Activated CD8-positive, alpha-beta memory T cell treated with anti-CD3 and anti-CD28 coated beads, Interleukin-2, amount 50 U/mL, for 48 hours (primary cell): ENCODE results near the gene TECPR2.
"Not testable (repeated sequence)": the region's sequence is repeated elsewhere in the genome, so short reads cannot be mapped to it uniquely, and the experiment has no call there.

Source experiments
- DNase-seq: peaks from one replicate; pipeline ENCODE4 v3.0.0-alpha.2; 2020

TECPR2 gene, protein sequence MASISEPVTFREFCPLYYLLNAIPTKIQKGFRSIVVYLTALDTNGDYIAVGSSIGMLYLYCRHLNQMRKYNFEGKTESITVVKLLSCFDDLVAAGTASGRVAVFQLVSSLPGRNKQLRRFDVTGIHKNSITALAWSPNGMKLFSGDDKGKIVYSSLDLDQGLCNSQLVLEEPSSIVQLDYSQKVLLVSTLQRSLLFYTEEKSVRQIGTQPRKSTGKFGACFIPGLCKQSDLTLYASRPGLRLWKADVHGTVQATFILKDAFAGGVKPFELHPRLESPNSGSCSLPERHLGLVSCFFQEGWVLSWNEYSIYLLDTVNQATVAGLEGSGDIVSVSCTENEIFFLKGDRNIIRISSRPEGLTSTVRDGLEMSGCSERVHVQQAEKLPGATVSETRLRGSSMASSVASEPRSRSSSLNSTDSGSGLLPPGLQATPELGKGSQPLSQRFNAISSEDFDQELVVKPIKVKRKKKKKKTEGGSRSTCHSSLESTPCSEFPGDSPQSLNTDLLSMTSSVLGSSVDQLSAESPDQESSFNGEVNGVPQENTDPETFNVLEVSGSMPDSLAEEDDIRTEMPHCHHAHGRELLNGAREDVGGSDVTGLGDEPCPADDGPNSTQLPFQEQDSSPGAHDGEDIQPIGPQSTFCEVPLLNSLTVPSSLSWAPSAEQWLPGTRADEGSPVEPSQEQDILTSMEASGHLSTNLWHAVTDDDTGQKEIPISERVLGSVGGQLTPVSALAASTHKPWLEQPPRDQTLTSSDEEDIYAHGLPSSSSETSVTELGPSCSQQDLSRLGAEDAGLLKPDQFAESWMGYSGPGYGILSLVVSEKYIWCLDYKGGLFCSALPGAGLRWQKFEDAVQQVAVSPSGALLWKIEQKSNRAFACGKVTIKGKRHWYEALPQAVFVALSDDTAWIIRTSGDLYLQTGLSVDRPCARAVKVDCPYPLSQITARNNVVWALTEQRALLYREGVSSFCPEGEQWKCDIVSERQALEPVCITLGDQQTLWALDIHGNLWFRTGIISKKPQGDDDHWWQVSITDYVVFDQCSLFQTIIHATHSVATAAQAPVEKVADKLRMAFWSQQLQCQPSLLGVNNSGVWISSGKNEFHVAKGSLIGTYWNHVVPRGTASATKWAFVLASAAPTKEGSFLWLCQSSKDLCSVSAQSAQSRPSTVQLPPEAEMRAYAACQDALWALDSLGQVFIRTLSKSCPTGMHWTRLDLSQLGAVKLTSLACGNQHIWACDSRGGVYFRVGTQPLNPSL (N-terminal part only)

DNA sequence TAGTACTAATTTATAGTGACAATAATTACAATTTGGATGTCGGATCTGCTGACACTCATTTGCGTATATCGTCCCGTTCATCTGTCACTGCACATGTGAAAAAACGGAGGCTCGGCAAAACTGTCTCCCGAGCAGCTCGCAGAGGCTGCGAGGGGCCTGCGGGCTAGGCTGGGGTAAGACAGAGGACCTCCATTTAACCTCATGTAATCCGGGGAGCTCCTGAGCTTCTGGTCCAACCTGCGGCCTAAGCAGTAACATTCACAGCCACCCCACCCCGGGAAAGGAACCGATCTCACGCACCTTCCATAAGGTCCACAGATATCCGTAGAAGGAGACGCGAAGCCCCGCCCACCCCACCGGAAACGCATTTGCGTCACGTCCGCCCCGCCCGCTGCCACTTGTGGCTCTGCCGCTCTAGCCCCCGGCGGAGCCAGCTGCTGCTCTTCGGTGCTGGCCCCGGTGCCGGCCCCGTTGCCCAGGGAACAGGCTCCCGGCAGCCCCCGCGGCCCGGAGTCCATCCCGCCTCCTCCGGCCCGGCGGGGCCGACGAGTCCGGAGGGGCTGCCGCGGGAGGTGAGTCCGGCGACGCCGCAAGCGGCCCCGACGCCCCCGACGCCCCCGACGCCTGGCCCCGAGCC, at the start of gene TECPR2, which contains the start of gene CINP:
Gene TECPR2, plus strand, starts transcription at position 397 of the 637 bp plus-strand sequence. CDS start 13,781 bp downstream, outside the sequence.
Gene CINP, minus strand, starts transcription at position 346 of the 637 bp plus-strand sequence. Its CDS starts 39 bp downstream, at position 307.
- peak; percentile 99 for DNase-seq

DNA sequence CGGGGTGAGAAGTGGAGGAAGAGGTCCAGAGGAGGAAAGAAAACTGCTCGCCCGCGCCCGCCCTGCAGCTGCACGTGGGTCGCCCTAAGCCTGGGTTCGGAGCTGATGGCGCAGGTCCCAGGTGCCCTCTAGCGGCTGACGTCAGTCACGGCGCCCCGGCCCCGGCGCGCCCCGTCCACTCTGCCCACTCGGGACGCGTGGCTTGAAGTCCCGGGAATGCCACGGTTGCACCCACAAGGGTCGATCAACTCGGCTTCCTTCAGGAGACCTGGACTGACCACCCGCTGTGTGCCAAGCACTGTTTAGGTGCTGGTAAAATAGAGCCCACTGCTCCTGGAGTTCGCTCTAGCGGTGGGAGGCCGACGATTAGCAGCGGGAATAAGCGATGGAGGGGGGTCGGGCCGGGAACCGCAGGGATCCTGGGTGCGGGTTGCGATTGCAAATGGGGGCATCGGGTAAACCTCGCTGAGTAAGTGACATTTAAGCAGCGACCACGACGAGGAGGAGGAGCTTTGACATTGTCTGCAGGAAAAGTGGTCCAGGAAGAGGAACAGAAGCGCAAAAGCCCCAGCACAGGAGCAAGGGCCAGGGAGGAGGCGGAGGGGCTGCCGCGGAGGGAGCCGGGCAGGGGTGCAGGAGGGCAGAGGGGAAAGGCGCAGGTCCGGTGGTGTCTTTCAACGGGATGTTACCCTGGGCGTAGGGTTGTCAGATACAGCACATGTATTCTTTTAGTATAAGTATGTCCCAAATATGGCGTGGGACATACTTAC, 48.3 kb upstream of the TECPR2 start:
- DNase-seq = peak; percentile 90

DNA sequence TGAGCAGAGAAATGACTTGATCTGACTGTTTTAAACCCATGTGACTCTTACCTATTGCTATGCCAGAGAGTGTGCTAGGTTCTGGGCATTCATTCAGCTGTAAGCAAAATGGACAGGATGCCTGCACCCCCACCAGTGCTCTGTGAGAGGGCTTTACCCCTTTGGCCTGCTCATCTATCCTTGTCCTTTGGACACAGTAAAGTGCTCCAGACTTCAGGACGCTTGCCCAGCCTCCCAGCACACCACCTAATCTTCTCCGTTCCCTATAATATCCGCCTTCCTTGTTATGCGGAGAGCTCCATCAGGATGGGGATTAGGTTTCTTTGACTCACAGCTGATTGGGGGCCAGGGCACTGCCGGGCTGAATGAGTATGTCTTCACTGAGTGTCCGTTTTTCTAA, 47.6 kb upstream of the TECPR2 start:
- no peak for DNase-seq

DNA sequence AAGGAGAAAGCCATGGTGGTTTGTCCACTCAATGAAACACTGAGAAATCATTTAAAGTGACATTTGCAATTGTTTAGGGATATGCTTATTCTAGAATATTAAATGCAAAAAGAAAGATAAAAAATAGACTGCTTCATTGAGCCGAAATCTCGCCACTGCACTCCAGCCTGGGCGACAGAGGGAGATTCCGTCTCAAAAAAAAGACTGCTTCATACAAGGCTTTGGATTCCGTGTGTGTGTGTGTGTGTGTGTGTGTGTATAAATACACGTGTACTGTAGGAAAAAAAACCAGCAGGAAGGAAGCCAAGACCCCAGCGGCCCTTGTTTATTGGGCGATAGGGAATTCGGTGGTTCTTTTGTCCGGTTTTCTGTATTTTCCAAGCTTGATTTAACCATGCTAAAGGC, 46.4 kb upstream of the TECPR2 start:
- no peak for DNase-seq

DNA sequence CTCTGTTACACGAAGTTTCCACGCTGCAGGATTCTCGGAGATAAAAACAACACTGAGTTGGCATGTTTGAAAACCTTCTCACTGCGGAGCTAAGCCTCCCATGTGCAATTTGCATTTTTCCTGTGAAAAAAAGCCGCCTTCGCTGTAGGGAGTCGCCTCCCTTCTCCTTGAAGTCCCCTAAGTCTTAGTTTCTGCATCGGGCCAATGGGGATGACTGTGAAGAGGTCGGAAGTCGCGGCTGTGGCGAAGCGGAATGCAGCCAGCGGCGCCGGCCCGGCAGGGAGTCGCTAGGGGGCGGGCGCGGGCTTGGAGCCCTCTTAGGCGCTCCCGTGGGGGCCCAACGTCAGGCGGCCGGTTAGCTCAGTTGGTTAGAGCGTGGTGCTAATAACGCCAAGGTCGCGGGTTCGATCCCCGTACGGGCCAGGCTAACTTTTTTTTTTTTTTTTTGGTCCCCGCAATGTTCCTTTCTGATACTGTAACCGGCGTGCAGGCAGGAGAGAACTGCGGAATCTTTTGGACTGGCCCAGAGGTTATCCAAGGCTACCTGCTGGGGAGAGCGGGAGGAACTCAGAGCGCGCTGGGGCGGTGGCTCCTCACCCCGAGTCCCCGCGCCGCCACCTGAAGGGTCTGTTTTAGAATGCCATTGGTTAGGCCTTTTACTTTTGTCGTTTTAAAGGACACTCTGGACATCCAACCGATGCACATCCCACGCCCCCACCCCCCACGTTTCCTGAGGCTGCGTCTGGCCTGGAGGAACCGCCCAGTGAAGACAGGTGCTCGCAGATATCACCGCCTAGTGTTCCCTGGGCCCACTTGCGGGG, 45.8 kb upstream of the TECPR2 start:
- peak; percentile 100 for DNase-seq

DNA sequence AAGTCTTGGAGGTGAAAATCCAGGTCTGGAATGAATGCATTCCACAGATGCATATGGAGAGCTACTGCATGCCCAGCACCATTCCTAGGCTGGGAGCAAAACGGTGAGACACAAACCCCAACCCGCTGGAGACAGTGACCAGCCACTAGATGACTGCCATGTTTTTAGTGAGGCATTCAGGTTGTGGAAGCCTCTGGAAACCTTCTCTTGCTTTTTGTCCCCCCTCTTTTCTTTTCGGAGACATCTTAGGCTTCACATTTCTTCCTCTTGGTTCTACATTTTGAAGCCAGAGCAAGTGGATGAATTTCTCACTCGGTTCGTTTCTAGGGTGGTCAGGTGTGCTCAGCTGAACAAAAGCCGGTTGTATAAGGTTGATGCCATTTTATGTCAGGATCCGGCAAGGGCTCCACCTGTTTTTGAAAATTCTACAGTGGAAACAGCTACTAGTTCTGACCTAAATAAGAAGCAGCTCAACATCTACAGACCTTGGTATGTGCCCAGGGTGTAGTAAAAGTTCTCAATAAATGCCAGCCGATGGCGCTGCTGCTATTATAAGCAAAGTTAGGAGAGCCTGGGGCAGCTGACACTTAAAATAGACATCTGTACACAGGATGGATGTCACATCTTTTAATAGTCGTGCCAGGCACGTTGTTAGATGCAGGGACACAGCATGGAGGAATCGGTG, 45.0 kb upstream of the TECPR2 start:
- no peak for DNase-seq

DNA sequence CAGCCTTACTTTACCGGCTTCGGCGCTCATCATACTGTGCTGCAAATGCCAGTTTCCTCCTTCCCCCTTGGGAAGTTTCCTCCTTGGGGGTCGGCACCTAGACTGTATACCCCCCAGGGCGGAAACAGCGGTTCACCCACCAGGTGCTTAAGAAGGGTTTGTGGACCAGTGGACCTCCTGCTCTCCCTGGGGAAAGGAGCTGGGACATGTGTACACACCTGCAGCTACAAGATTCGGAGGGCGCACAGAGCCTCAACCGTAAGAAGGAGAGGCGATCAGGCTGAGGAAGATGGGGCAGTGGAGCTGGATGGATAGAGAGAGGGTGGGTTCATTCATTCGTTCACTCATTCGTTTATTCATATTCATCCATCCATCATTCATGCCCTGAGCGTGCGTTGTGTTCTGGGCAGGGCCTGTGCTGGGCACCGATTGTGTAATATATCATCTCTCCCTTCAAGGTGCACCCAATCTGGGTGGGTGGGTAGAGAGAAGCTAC, 43.9 kb upstream of the TECPR2 start:
- DNase-seq = no peak

DNA sequence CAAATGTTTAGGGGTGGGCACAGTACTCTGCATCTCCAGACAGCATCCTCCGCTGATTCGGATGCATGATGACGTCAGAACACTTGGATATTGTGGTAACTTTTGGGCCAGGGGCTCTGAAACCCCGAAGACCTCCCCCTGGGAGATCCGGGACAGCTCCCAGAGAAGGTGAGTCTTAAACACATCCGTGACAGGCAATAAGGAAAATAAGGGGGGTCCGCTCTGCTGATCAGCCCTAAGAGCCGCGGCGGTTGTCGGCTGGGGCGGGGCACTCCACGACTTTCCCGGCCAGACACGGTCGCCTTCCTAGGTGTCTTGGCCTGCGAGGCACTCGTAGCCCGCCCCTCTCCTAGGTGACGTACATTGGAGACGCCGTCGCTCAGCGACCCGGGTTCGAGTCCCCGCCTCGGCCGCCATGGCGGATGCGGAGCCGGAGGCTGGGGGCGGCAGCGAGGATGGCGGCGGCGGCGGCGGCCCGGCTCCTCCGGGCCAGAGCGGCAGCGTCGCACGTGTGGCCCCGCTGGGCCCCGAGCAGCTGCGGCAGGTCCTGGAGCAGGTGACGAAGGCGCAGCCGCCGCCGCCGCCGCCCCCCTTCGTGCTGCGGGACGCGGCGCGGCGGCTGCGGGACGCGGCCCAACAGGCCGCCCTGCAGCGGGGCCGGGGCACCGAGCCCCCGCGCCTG, 43.2 kb upstream of the TECPR2 start, which contains the start of gene ZNF839:
Gene ZNF839, plus strand, starts transcription at position 396 of the 682 bp plus-strand sequence. Its CDS starts 20 bp downstream, at position 416.
- DNase-seq = peak; percentile 99

DNA sequence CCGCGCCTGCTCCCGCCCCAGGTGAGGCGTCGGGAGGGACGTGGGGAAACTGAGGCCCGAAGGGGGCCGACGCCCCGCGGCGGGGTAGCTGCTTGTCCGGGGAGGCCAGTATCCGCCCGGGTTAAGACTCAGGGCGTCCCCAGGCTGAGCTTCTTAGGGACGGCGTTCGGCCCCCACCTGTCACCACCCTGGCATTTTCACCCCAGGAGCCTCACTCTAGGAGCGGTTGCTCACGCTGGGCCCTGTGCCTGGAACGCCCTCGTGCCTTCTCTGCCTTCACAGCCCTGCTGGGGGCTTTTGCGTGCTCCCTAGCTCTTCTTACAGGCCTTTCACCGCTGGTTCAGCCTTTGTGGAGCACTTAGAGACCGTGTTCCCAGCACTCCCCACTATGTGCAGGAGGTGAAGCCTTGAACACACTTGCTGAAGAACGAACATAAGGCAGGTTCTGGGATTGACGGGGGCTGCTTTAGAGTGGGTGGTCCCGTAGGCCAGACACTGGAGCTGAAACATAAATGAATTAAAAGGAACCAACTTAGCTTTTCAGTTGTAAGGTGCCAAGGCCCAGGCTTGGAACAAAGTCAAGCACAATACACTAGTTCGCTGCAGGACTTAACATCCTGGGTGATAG, 42.6 kb upstream of the TECPR2 start:
- peak; percentile 69 for DNase-seq

DNA sequence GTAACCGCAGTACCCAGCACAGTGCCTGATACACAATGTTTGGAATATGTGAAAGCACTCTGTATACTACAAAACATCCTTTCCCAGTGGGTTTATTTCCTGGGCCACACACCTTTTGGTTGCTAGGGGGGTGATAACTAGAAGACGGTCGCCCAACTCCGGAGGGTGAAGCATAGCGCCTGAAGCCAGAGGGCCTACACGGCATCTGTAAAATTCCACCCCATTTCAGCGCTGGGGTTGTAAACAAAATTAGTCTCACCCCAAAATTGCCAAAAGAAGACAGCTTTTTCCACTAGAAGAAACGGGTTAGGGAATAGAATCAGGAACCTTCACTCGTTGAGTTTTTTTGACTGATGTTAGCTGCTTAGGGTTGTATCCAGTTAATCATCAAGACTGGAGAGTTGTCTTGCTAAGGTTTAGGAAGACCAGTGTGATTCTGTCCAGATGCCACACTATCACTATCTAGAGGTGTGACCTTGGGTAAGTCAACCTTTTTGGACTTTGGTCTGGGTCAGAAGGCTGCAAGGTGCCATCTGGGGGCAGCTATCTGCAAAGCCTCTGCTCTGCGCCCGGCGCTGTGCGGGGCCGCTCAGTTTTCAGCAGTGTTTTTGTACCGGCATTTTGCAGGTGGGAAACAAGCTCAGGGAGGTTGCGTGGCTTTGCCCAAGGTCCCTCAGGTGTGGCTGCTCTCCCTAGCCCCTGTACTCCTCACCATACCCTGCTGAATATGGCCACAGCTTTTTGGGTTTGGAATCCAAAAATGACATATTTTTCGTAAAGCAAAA, 41.9 kb upstream of the TECPR2 start:
- no peak for DNase-seq

DNA sequence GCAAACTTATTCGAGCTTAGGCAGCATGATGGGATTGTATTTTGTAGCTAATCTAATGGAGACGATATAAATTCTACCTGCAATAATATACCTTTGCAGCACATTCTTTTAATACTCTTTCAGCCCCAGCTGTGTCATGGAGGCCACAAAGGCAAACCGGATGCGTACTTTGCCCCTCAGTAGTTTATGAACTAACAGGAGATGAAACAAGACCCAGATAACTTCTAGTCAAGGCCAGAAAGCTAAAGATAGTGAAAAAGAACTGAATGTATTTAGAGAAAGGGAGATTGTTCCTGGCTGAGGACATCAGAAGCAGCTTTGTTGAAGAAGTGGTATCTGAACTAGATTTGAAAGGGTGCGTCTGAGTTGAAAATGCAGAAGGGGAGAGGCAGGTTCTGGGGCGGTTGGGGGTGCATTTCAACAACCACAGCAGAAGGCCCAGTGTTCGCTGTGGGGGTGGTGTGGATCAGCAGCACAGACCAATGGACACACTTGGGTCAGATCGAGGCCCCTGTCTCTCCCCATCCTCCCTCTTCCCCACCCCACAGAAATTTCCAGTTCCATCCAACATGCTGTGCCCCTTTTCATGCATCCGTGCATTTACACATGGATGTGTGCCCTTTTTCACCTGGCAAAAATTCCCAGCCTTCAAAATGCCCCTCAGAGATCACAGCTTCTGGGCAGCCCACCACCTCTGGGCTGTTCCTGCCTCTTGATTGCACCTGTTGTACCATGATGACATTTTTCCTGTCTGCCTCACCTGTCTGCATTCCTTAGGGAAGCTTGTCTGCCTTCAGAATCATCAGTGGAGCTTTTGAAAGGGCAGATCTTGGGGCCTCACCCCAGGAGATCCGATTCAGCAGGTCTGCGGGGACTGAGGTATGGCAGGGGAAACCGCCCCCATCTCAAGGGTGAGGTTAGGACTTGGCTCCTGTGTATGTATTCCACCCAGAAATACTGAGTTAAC, 41.0 kb upstream of the TECPR2 start:
- DNase-seq = no peak

DNA sequence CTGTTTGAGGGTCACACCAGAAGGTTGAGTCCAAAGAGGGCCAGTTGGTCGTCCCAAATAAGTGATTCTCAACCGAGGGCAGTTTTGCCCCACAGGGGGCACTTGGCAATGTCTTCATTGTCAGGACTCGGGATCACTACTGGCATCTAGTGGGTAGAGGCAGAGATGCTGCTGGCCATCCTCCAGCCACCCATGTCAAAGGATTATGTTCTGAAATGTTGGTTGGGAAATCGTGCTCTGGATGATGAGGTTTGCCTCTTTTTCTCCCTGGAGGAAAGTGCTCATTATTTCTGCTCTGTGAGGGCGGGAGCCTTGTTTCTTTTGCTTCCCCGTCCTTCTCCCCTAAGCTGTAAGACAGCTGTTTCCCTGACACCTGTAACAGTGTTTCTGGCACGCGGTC, 39.6 kb upstream of the TECPR2 start:
- DNase-seq = no peak

DNA sequence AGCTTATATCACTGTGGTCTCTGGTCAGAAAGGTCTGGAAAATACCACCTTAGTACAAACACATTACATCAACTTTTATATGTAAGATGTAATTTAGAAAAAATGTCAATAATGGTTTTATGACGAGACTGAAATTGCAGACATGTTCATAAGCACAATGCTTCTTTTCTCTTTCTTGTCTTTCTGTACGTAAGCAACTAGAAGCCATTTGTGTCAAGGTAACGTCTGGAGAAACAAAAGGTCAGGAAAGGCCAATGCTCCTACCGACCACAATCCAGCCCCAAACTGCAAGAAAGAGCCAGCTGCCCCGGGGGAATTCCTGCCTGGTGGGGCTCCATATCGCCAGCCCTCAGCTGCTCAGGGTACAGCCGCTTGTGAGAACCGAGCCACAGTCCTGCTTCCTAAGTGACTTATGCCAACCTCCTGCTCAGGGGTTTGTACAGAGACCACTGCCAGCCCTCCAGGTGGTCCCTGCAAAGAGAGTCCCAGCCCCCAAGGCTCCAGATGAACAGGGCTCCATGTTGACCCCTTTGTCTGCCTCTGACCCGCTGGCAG, 36.9 kb upstream of the TECPR2 start:
- DNase-seq = no peak

DNA sequence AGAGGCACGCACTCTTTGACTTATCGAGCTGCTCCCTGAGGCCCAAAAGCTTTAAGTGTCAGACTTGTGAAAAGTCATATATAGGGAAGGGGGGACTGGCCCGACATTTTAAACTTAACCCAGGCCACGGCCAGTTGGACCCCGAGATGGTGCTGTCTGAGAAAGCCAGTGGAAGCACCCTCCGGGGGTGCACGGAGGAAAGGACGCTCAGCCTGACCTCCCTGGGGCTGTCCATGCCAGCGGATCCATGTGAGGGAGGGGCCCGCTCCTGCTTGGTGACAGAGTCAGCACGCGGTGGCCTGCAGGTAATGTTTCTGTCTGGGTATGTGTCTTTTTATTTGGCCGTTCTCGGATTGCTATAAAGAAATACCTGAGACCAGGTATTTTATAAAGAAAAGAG, 36.2 kb upstream of the TECPR2 start:
- no peak for DNase-seq

DNA sequence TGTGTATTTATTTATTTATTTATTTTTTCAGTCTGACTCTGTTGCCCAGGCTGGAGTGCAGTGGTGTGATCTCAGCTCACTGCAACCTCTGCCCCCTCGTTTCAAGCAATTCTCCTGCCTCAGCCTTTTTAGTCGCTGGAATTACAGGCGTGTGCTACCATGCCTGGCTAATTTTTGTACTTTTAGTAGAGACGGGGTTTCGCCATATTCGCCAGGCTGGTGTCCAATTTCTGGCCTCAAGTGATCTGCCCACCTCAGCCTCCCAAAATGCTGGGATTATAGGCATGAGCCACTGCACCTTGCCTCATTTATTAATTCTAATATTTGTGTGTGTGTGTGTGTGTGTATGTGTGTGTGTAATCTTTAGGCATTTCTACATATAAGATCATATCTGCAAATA, 33.4 kb upstream of the TECPR2 start:
- DNase-seq = not testable (repeated sequence)

DNA sequence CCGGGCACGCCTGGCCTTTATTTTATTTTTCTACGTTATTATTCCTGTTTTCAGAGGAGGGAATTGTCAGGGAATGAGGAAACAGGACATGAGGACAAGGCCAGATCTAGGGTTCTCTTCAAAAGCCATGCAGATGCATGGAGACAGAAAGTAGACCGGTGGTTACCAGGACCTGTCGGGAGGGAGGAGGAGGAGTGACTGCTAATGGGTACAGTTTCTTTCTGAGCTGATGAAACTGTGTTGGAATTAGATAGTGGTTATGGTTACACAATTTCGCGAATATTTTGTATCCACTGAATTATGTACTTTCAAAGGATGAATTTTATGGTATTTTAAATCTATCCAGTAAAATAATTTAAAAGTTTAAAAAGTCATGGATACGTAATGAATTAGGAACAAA, 31.9 kb upstream of the TECPR2 start:
- DNase-seq = no peak
